Heart left ventricle (tissue), 13 donors: Measurements from ENCODE around the gene XPNPEP3.

ENCODE experiments used
- POLR2A ChIP-seq, 2 donors: fragments of 450-650 bp; IDR thresholded peaks; one replicate each; pipeline ENCODE4 v1.6.1; 2017; ENCODE audit warnings: antibody characterized with exemption in 2 of 2, mild to moderate bottlenecking in 2 of 2, moderate library complexity in 2 of 2
- TF ChIP-seq, protein P1 (sequence below), 12 donors: fragments of 200-600 bp; sonication (generic) in 4 of 12; IDR thresholded peaks; one replicate each; pipeline versions ENCODE4 v1.5.0 to v1.8.0; 2018 to 2022; ENCODE audit warnings: antibody characterized with exemption in 12 of 12, mild to moderate bottlenecking in 5 of 12
- donor health status: ischemic (EF 13 %, LVEDD 7.1; RV severe dilation, severe dysfunction).
- donor health status: DM: no; HTN: yes; CAD: no.
- donor health status: DM: no; HTN: no; CAD: no.
- donor health status: ischemic (EF 25% LVEDD 6.9; RV normal size, moderate dysfunction).
- donor health status: ischemic (EF 25% LVEDD 5.7; RV mildly dilated, moderate dysfunction).
- donor health status: ischemic (EF 35%, LVEDD 5.7; RV mildly dilated, moderate dysfunction).
- donor health status: nonischemic (EF 11% LVEDD 7.7; RV severe dilation, severe dysfunction).
- donor health status: DM: yes; HTN: yes; CAD: no.
- donor health status: PGD.
- donor health status: ischemic (EF 29% LVEDD 5.4; RV normal size, mild dysfunction).
- donor health status: nonischemic (EF 23%, LVEDD 6.1; RV moderate dilation, normal function).

DNA sequence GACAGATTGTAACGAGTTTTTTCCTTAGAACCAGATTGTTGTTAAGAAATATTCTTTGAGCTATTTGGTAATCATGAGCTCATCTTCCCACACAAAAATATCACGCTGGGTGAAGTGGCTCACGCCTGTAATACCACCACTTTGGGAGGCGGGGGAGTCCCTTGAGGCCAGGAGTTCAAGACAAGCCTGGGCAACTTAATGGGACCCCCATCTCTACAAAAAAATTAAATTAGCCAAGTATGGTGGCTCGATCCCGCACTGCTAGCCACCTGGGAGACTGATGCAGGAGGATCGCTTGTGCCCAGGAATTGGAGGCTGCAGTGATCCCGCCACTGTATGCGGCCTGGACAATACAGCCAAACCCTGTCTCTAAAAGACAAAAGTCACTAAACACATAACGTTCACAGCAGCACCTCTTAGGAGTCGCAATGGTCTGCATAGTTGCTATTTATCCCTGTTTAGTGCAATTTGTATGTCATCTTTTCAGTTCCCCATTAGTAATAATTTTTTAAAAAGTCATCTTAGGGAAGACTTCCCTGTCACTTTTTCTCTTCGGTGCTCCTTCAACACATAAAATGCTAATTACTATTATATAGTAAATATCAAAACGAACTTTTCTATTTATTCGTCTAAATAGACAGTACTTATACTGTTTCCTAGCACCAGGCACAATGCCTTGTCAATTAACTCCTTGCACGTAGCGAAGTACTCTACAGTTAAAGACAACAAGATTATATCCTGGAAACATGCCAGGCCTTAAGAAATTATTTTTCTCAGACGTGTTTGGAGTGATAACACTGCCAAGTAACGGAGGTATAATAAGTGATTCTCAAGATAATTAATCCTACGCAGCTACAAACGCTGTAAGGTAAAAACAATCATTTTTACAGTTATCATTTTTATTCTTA is 1.6 kb upstream of the XPNPEP3 start:
- TF ChIP-seq, protein P1, sequence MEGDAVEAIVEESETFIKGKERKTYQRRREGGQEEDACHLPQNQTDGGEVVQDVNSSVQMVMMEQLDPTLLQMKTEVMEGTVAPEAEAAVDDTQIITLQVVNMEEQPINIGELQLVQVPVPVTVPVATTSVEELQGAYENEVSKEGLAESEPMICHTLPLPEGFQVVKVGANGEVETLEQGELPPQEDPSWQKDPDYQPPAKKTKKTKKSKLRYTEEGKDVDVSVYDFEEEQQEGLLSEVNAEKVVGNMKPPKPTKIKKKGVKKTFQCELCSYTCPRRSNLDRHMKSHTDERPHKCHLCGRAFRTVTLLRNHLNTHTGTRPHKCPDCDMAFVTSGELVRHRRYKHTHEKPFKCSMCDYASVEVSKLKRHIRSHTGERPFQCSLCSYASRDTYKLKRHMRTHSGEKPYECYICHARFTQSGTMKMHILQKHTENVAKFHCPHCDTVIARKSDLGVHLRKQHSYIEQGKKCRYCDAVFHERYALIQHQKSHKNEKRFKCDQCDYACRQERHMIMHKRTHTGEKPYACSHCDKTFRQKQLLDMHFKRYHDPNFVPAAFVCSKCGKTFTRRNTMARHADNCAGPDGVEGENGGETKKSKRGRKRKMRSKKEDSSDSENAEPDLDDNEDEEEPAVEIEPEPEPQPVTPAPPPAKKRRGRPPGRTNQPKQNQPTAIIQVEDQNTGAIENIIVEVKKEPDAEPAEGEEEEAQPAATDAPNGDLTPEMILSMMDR (IDR thresholded peaks at IDR 0.05) = no peak
- TF ChIP-seq POLR2A (IDR thresholded peaks at IDR 0.05) = no peak
